ENCODE data around the gene NAB1.

Gene NAB1

DNA sequence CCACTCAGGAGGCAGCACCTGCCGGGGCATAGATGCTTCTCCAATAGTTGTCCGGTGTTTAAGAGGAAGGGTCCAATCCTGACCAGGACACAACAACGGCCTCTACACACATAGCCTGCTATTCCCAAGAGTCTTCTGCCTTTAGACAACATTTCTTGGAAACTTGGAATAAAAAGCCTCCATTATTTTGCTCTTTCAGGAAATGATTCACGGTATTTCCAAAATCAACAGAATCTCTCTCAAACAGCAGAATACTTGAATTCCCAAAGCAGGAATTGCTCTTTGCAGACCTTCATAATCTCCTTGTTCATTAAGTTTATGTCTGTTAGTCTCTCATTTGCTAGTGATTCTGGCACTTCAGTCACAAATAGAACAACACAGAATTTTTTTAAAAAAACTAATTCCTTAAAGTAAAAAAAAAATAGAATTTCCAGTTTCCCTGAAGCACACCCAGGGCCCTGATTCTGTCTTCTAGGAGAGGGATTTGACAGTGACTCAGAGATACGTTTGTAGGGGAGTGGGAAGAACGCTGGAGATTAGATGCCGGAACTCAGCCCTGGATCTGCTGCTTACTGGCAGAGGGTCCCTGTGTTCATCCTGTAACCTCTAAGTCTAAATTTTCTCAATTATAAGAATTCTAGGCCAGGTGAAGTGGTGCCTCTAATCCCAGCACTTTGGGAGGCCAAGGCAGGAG is 74.7 kb downstream of the NAB1 start:
- TF ChIP-seq, protein P1, sequence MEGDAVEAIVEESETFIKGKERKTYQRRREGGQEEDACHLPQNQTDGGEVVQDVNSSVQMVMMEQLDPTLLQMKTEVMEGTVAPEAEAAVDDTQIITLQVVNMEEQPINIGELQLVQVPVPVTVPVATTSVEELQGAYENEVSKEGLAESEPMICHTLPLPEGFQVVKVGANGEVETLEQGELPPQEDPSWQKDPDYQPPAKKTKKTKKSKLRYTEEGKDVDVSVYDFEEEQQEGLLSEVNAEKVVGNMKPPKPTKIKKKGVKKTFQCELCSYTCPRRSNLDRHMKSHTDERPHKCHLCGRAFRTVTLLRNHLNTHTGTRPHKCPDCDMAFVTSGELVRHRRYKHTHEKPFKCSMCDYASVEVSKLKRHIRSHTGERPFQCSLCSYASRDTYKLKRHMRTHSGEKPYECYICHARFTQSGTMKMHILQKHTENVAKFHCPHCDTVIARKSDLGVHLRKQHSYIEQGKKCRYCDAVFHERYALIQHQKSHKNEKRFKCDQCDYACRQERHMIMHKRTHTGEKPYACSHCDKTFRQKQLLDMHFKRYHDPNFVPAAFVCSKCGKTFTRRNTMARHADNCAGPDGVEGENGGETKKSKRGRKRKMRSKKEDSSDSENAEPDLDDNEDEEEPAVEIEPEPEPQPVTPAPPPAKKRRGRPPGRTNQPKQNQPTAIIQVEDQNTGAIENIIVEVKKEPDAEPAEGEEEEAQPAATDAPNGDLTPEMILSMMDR (IDR thresholded peaks at IDR 0.05; ENCODE audit: insufficient read depth, low read length, poor library complexity, severe bottlenecking) = no peak
- TF ChIP-seq EZH2phosphoT487 (conservative IDR thresholded peaks at IDR 0.05; ENCODE audit: low read length) = no peak
- Histone ChIP-seq H3K36me3 (ENCODE audit: low read length) (no peaks in the 10 kb centered on the region), H4K20me1 (ENCODE audit: low read depth, low read length) (no peaks in the 10 kb centered on the region), H3K9me3 (ENCODE audit: insufficient read depth, low read length) (no peaks in the 10 kb centered on the region), H3K27me3 (ENCODE audit: low read length) (no peaks in the 10 kb centered on the region), H3K27ac (ENCODE audit: low read depth, low read length) (no peak overlapping the region), H3K79me2 (ENCODE audit: insufficient read depth, low read length) (no peaks in the 10 kb centered on the region), H2AFZ (ENCODE audit: low read depth, low read length, severe bottlenecking) (no peak overlapping the region), H3K9ac (ENCODE audit: low read length) (no peak overlapping the region), H3F3A (ENCODE audit: insufficient read depth) (no peaks in the 10 kb centered on the region), H3K4me3 (ENCODE audit: insufficient read depth, low read length, poor library complexity, severe bottlenecking) (no peak overlapping the region), H3K9me2 (replicated peaks; ENCODE audit: insufficient read depth, low read length) (no peaks in the 10 kb centered on the region), H3K4me2 (ENCODE audit: low read depth, low read length, poor library complexity, severe bottlenecking) (no peak overlapping the region)

DNA sequence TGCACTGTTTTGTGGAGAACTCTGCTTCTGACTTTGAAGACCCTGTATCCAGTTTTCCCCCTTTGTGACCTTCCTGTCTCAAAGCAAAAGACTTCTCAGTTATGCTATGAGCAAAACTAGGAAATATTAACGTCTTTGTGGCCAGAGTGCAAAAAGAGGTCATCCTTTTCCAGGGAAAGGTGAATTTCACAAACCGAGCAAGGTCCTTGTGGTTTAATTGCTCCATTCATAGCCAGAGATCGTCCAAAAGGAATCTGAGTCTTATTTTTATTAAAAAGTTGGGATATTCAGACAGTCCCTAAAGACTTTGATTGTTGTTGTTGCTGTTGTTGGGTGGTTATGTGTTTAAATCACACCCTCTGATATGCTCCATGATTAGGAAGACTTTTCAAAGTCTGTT is 77.4 kb downstream of the NAB1 start:
- Histone ChIP-seq H3K9ac (ENCODE audit: low read length) (no peak overlapping the region), H3K27ac (ENCODE audit: low read depth, low read length) (no peak overlapping the region), H2AFZ (ENCODE audit: low read depth, low read length, severe bottlenecking) (no peak overlapping the region), H3K36me3 (ENCODE audit: low read length) (no peaks in the 10 kb centered on the region), H3K9me2 (replicated peaks; ENCODE audit: insufficient read depth, low read length) (no peaks in the 10 kb centered on the region), H3K4me2 (ENCODE audit: low read depth, low read length, poor library complexity, severe bottlenecking) (no peak overlapping the region), H3K4me3 (ENCODE audit: insufficient read depth, low read length, poor library complexity, severe bottlenecking) (no peak overlapping the region), H3F3A (ENCODE audit: insufficient read depth) (no peaks in the 10 kb centered on the region), H3K27me3 (ENCODE audit: low read length) (no peaks in the 10 kb centered on the region), H3K79me2 (ENCODE audit: insufficient read depth, low read length) (no peaks in the 10 kb centered on the region), H3K9me3 (ENCODE audit: insufficient read depth, low read length) (no peaks in the 10 kb centered on the region), H4K20me1 (ENCODE audit: low read depth, low read length) (no peaks in the 10 kb centered on the region)
- TF ChIP-seq EZH2phosphoT487 (conservative IDR thresholded peaks at IDR 0.05; ENCODE audit: low read length) = no peak
- TF ChIP-seq, protein P1 (IDR thresholded peaks at IDR 0.05; ENCODE audit: insufficient read depth, low read length, poor library complexity, severe bottlenecking) = no peak

DNA sequence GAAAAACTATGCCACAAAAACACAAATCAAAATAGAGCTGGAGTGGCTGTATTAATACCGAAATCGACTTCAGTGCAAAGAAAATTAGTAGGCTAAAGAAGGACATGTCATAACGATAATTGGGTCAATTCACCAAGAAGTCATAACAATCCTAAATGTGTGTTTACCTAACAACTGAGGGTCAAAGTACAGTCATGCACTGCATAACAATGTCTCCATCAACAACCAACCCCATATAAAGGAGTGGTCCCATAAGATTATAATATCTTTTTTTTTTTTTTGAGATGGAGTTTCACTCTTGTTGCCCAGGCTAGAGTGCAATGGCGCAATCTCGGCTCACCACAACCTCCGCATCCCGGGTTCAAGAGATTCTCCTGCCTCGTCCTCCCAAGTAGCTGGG is 87.5 kb downstream of the NAB1 start:
- H3K4me3 ChIP-seq (ENCODE audit: insufficient read depth, low read length, poor library complexity, severe bottlenecking) = no peak overlapping the region
- no peaks in the 10 kb centered on the region for H3K27me3 ChIP-seq (ENCODE audit: low read length)
- no peaks in the 10 kb centered on the region for H3K36me3 ChIP-seq (ENCODE audit: low read length)
- H3F3A ChIP-seq (ENCODE audit: insufficient read depth) = no peaks in the 10 kb centered on the region
- no peak overlapping the region for H3K9ac ChIP-seq (ENCODE audit: low read length)
- H2AFZ ChIP-seq (ENCODE audit: low read depth, low read length, severe bottlenecking) = no peak overlapping the region
- no peak overlapping the region for H3K4me2 ChIP-seq (ENCODE audit: low read depth, low read length, poor library complexity, severe bottlenecking)
- no peak overlapping the region for H3K27ac ChIP-seq (ENCODE audit: low read depth, low read length)
- H4K20me1 ChIP-seq (ENCODE audit: low read depth, low read length) = no peaks in the 10 kb centered on the region
- H3K9me2 ChIP-seq (replicated peaks; ENCODE audit: insufficient read depth, low read length) = no peaks in the 10 kb centered on the region
- no peaks in the 10 kb centered on the region for H3K79me2 ChIP-seq (ENCODE audit: insufficient read depth, low read length)
- TF ChIP-seq, protein P1 (IDR thresholded peaks at IDR 0.05; ENCODE audit: insufficient read depth, low read length, poor library complexity, severe bottlenecking) = no peak
- no peak for TF ChIP-seq EZH2phosphoT487 (conservative IDR thresholded peaks at IDR 0.05; ENCODE audit: low read length)
- H3K9me3 ChIP-seq (ENCODE audit: insufficient read depth, low read length) = no peaks in the 10 kb centered on the region
